Stimulated activated CD8-positive, alpha-beta memory T cell treated with anti-CD3 and anti-CD28 coated beads, Interleukin-4, amount 100 ng/mL, for 48 hours (primary cell): ENCODE results near the gene TTYH3.
"Not testable (repeated sequence)": the region's sequence is repeated elsewhere in the genome, so short reads cannot be mapped to it uniquely, and the experiment has no call there.

Experiments used
- DNase-seq: peaks from one replicate; pipeline ENCODE4 v3.0.0-alpha.2; 2020

TTYH3 gene

GRCh38 chr7:2603044-2603965 is 28.5 kb upstream of the TTYH3 start:
- no peak for DNase-seq

GRCh38 chr7:2604608-2605174 is 27.1 kb upstream of the TTYH3 start:
- DNase-seq, result no peak

- no peak for DNase-seq
Measured at GRCh38 chr7:2605608-2606538, 25.9 kb upstream of the TTYH3 start.

- no peak for DNase-seq
Measured at GRCh38 chr7:2606539-2606936, 25.2 kb upstream of the TTYH3 start.

- DNase-seq, result no peak
Measured at GRCh38 chr7:2607122-2607922, 24.5 kb upstream of the TTYH3 start.

GRCh38 chr7:2607923-2608904 is 23.6 kb upstream of the TTYH3 start:
- DNase-seq, result no peak

- DNase-seq, result no peak
Measured at GRCh38 chr7:2608921-2609411, 22.8 kb upstream of the TTYH3 start.

- DNase-seq, result not testable (repeated sequence)
Measured at GRCh38 chr7:2609646-2610045, 22.1 kb upstream of the TTYH3 start.

GRCh38 chr7:2610466-2610865 is 21.3 kb upstream of the TTYH3 start:
- no peak for DNase-seq

- no peak for DNase-seq
Measured at GRCh38 chr7:2610898-2611297, 20.9 kb upstream of the TTYH3 start.

- DNase-seq, result no peak
Measured at GRCh38 chr7:2611401-2611800, 20.4 kb upstream of the TTYH3 start.

GRCh38 chr7:2611922-2612321 is 19.9 kb upstream of the TTYH3 start:
- no peak for DNase-seq

- peak; percentile 40 for DNase-seq
Measured at GRCh38 chr7:2612445-2613097, 19.2 kb upstream of the TTYH3 start.

- DNase-seq, result no peak
Measured at GRCh38 chr7:2613098-2613930, 18.5 kb upstream of the TTYH3 start.

- no peak for DNase-seq
Measured at GRCh38 chr7:2613931-2614600, 17.7 kb upstream of the TTYH3 start.

GRCh38 chr7:2614631-2615330 is 17.0 kb upstream of the TTYH3 start:
- no peak for DNase-seq

GRCh38 chr7:2616387-2617324 is 15.1 kb upstream of the TTYH3 start:
- no peak for DNase-seq
